Bronchial epithelial cell (primary cell): ENCODE results near the gene PSMD8. TPM values are rescaled to one million over a fixed set of nuclear protein-coding genes. Genes with fewer than 3 reads are reported as not detected.
"Not testable (repeated sequence)": the region's sequence is repeated elsewhere in the genome, so short reads cannot be mapped to it uniquely, and the experiment has no call there.

ENCODE experiments used
- DNase-seq: peaks from one replicate; pipeline ENCODE4 v3.0.0-alpha.2; 2010; ENCODE audit warnings: low read depth
- FAIRE-seq: peaks from 2 replicates; lab custom pipeline; 2011; peaks lifted over from hg19 to GRCh38; lab: Jason Lieb, UNC
- H3K27me3 ChIP-seq: 2 replicates; pipeline ENCODE4 v1.5.1; 2011; ENCODE audit warnings: low read length; ENCODE audit not compliant: control insufficient read depth, insufficient read depth
- H3K36me3 ChIP-seq: 2 replicates; pipeline ENCODE4 v1.5.1; 2011; ENCODE audit warnings: low read length; ENCODE audit not compliant: control insufficient read depth, insufficient read depth
- H3K4me3 ChIP-seq: 2 replicates; pipeline ENCODE4 v1.5.1; 2011; ENCODE audit warnings: mild to moderate bottlenecking, low read depth, low read length, control low read depth
- total RNA-seq: library from RNA; depleted of rRNA; stranded (reverse); fragments of >200 nt; gene quantifications from 2 replicates; pipeline ENCODE4 v1.2.1, GENCODE V29; 2014
- TF ChIP-seq, protein P1 (sequence below): IDR thresholded peaks from 2 replicates; pipeline ENCODE4 v1.5.1; 2011; ENCODE audit warnings: mild to moderate bottlenecking, moderate library complexity, low read length, control low read depth, inconsistent platforms; ENCODE audit not compliant: insufficient read depth, severe bottlenecking

Gene PSMD8
- total RNA-seq, 1 donor from 2014 or later, result 260 TPM

DNA sequence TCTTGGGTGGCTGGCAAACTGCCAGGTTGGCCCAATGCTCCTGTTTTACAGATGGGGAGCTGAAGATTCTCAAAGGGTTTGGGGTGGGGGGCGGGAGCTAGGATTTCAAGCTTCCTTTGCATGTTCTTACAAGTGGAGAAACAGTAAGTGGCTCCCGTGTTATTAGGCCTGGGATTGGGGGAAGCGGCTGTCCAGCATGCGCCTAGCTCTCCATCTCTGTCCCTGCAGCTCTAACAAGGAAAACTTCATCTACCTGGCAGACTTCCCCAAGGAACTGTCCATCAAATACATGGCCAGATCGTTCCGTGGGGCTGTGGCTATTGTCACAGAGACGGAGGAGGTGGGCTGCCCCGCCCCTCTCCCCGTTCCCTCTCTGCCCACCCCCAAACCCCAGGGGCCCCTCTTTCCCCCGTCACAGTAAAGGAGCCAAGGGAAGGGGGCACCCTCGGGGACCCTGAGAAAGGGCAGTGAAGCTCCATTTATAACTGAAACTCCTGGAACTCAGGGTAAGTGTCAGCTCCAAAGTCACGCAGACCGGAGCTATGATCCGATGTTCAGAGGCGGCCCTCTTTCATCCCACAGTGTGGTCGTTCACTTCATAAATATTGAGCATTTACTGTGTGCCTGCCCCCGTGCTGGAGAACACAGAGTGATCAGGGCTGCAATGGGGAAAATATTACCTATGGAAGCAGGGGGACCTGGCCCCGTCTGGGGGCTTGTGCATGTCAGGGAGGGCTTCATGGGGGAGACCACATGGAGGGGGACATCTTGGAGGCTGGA, 14.9 kb upstream of the PSMD8 start:
- TF ChIP-seq, protein P1, sequence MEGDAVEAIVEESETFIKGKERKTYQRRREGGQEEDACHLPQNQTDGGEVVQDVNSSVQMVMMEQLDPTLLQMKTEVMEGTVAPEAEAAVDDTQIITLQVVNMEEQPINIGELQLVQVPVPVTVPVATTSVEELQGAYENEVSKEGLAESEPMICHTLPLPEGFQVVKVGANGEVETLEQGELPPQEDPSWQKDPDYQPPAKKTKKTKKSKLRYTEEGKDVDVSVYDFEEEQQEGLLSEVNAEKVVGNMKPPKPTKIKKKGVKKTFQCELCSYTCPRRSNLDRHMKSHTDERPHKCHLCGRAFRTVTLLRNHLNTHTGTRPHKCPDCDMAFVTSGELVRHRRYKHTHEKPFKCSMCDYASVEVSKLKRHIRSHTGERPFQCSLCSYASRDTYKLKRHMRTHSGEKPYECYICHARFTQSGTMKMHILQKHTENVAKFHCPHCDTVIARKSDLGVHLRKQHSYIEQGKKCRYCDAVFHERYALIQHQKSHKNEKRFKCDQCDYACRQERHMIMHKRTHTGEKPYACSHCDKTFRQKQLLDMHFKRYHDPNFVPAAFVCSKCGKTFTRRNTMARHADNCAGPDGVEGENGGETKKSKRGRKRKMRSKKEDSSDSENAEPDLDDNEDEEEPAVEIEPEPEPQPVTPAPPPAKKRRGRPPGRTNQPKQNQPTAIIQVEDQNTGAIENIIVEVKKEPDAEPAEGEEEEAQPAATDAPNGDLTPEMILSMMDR, result no peak
- H3K27me3 ChIP-seq, result peaks cover 19% of the 10 kb centered on the region

GRCh38 chr19:38360351-38360750, 14.0 kb upstream of the PSMD8 start:
- peaks cover 17% of the 10 kb centered on the region for H3K27me3 ChIP-seq
- no peak overlapping the region for H3K4me3 ChIP-seq
- DNase-seq, result no peak
- H3K36me3 ChIP-seq, result no peaks in the 10 kb centered on the region
- FAIRE-seq, result no peak
- TF ChIP-seq, protein P1, result no peak

More for the DNA sequence above, 14.9 kb upstream of the PSMD8 start:
- H3K36me3 ChIP-seq, result no peaks in the 10 kb centered on the region
- H3K4me3 ChIP-seq, result no peak overlapping the region
- FAIRE-seq (no peak), DNase-seq (no peak)

DNA sequence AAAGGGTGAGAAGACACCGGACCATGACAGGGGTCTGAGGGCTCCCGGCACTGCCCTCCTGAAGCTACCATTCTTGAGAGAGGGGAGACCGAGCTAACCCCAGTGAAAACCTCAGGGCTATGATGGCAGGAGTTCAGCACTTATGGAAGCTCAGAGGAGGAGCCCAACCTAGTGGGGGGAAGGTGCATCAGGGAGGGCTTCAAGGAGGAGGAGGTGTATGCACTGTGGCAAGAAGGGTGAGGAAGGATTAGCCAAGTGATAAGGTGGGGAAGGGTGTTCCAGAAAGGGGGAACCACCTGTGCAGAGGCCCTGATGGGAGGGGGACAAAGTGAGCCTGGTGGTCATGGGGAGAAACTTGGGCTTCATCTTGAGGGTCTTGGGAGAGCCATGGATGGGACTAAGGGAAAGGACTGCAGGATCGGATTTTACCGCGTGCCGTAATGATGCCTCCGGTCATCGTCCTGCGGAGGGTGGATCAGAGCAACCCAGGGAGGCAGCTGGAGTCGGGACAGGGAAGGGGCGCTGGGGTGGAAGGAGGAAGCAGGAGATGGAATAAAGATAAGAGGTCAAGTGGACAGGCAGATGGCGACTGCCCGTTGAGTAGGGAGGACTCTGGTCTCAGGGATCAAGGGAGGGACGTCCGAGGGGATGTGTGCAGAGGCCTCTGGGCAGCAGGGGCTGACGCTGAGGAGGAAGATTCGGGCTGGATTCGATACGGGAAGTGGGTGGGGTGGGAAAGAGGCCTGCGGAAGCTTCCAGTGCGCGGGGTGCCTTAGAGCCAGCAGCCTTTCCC, 13.3 kb upstream of the PSMD8 start:
- DNase-seq, result no peak
- peaks cover 17% of the 10 kb centered on the region for H3K27me3 ChIP-seq
- peak; percentile 32 for FAIRE-seq
- H3K4me3 ChIP-seq, result peak overlapping the region; percentile 55
- TF ChIP-seq, protein P1, result no peak
- no peaks in the 10 kb centered on the region for H3K36me3 ChIP-seq

DNA sequence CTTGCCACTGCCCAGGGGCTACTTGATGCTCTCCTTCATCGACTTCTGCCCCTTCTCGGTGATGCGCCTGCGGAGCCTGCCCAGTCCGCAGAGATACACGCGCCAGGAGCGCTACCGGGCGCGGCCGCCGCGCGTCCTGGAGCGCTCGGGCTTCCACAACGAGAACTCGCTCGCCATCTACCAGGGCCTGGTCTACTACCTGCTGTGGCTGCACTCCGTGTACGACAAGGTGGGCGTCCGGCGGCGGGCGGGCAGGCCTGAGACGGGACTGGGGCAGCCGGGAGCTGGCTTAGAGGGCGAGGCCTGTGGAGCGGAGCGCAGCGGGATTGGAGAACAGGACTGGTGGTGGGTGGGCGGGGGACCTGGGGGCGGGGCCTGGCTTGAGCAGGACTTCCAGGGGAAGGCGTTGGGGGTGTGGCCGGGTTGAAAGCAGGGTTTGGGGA, 12.7 kb upstream of the PSMD8 start:
- Histone ChIP-seq H3K27me3 (peaks cover 14% of the 10 kb centered on the region), H3K36me3 (no peaks in the 10 kb centered on the region), H3K4me3 (peak overlapping the region; percentile 55)
- FAIRE-seq, result no peak
- TF ChIP-seq, protein P1, result peak; percentile 42
- peak; percentile 71 for DNase-seq

GRCh38 chr19:38362076-38362945, 12.1 kb upstream of the PSMD8 start:
- TF ChIP-seq, protein P1, result no peak
- FAIRE-seq (no peak), DNase-seq (peak; percentile 63)
- Histone ChIP-seq H3K27me3 (peaks cover 14% of the 10 kb centered on the region), H3K36me3 (no peaks in the 10 kb centered on the region), H3K4me3 (peak overlapping the region; percentile 55)

- DNase-seq, H3K4me3 ChIP-seq, FAIRE-seq, H3K36me3 ChIP-seq: not testable (repeated sequence)
- H3K27me3 ChIP-seq, result peaks cover 16% of the 10 kb centered on the region
Measured at GRCh38 chr19:38362946-38363688, 11.3 kb upstream of the PSMD8 start.
